ENCODE data around the gene TMEM115.

The TMEM115 gene

DNA sequence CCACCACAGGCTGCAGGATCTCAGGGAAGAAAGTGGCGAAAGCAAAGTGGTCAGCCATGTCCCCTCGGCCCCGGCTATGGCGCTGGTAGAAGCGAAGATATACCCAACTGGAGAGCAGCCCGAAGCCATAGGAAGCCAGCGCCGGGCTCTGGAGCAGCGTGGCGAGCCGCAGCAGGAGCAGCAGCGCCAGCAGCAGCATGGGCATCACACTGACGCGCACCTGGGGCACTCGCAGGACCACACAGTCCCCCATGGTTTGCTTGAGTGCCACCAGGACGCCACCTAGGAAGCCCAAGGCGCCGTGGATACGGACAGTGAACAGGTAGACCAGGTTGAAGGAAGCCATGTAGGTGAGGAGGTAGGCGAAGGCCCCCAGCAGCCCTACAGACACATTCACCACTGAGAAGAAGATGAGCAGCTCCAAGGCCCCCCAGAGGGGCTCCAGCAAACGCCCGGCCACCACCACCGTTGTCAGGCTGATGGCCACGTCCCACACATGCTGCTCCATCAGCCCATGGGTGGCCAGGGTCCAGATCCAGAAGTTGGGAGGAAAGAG is 888 bp downstream of the TMEM115 start:
- peak overlapping the region; percentile 82 for H3K4me3 ChIP-seq (ENCODE audit: low read depth, low read length)
- ChIA-PET CTCF (no interaction called here), POLR2A (no interaction called here)
- TF ChIP-seq ZIC2 (tag by site-specific recombination; IDR thresholded peaks at IDR 0.05) (peak; percentile 65), GLIS2 (tag by site-specific recombination; IDR thresholded peaks at IDR 0.05) (peak; percentile 55), ZNF341 (tag by site-specific recombination; IDR thresholded peaks at IDR 0.05; ENCODE audit: low read depth) (no peak), GLIS1 (tag by site-specific recombination; IDR thresholded peaks at IDR 0.05) (peak; percentile 25; the same call in 1 of the 2 replicates), ZNF19 (tag by site-specific recombination; IDR thresholded peaks at IDR 0.05; ENCODE audit: low read depth) (no peak), ZBTB21 (tag by site-specific recombination; IDR thresholded peaks at IDR 0.05) (no peak)
- H3K27ac ChIP-seq (ENCODE audit: extremely low read depth, low read depth, low read length), result peak overlapping the region; percentile 84
- peaks cover 0 to 53% of the 10 kb centered on the region in 2 experiments; a peak in 1 of 3 replicates for H3K36me3 ChIP-seq (ENCODE audit: control insufficient read depth in 2 of 2, insufficient read depth in 1 of 2, low read length in 2 of 2)
- H3K9me3 ChIP-seq (ENCODE audit: control insufficient read depth, insufficient read depth, low read depth, low read length), result no peaks in the 10 kb centered on the region
- H3K4me1 ChIP-seq (ENCODE audit: control insufficient read depth, insufficient read depth, low read length), result no peaks in the 10 kb centered on the region

GRCh38 chr3:50357481-50357880 is 1.8 kb downstream of the TMEM115 start:
- Histone ChIP-seq H3K4me3 (ENCODE audit: low read depth, low read length) (peak overlapping the region; percentile 82), H3K36me3 (ENCODE audit: control insufficient read depth in 2 of 2, insufficient read depth in 1 of 2, low read length in 2 of 2) (peaks cover 0 to 61% of the 10 kb centered on the region in 2 experiments; a peak in 1 of 3 replicates), H3K27ac (ENCODE audit: extremely low read depth, low read depth, low read length) (no peak overlapping the region), H3K9me3 (ENCODE audit: control insufficient read depth, insufficient read depth, low read depth, low read length) (no peaks in the 10 kb centered on the region), H3K4me1 (ENCODE audit: control insufficient read depth, insufficient read depth, low read length) (no peaks in the 10 kb centered on the region)
- TF ChIP-seq ZNF530 (tag by site-specific recombination; IDR thresholded peaks at IDR 0.05; ENCODE audit: low read depth), result no peak
- TF ChIP-seq, protein P1, sequence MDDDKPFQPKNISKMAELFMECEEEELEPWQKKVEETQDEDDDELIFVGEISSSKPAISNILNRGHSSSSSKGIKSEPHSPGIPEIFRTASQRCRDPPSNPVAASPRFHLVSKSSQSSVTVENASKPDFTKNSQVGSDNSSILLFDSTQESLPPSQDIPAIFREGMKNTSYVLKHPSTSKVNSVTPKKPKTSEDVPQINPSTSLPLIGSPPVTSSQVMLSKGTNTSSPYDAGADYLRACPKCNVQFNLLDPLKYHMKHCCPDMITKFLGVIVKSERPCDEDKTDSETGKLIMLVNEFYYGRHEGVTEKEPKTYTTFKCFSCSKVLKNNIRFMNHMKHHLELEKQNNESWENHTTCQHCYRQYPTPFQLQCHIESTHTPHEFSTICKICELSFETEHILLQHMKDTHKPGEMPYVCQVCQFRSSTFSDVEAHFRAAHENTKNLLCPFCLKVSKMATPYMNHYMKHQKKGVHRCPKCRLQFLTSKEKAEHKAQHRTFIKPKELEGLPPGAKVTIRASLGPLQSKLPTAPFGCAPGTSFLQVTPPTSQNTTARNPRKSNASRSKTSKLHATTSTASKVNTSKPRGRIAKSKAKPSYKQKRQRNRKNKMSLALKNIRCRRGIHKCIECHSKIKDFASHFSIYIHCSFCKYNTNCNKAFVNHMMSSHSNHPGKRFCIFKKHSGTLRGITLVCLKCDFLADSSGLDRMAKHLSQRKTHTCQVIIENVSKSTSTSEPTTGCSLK (tag by site-specific recombination; IDR thresholded peaks at IDR 0.05), result no peak
- TF ChIP-seq ZNF654 (tag by site-specific recombination; IDR thresholded peaks at IDR 0.05; ENCODE audit: low read depth), result no peak
- no peak for TF ChIP-seq TRIM28 (IDR thresholded peaks at IDR 0.05; ENCODE audit: borderline replicate concordance, low read length)
- no peak for TF ChIP-seq ZFP37 (tag by site-specific recombination; IDR thresholded peaks at IDR 0.05)
- TF ChIP-seq ZNF626 (tag by site-specific recombination; IDR thresholded peaks at IDR 0.05), result no peak
- TF ChIP-seq PRDM1 (tag by site-specific recombination; IDR thresholded peaks at IDR 0.05), result no peak
- no peak for TF ChIP-seq PRDM2 (tag by site-specific recombination; IDR thresholded peaks at IDR 0.05; ENCODE audit: borderline replicate concordance)
- no peak for TF ChIP-seq ZNF555 (tag by site-specific recombination; conservative IDR thresholded peaks at IDR 0.05)
- TF ChIP-seq ZNF223 (tag by site-specific recombination; IDR thresholded peaks at IDR 0.05), result no peak
- no peak for TF ChIP-seq ZNF112 (tag by site-specific recombination; IDR thresholded peaks at IDR 0.05)
- ChIA-PET POLR2A (interaction anchor here (1.1 to 1.9 kb wide), 4 partner anchors 10 to 124 kb away, joined by 3 to 12 read pairs (median 4); partner anchors contain the start of gene ZMYND10), CTCF (interaction anchor here (1.0 kb wide), 1 partner anchor 319 kb away, joined by 3 read pairs; no protein-coding TSS in a partner anchor)

All from HEK293 (cell line).